Kidney epithelial cell (primary cell): ENCODE results near the gene GPR37L1. TPM values are rescaled to one million over a fixed set of nuclear protein-coding genes. Genes with fewer than 3 reads are reported as not detected.
"Not testable (repeated sequence)": the region's sequence is repeated elsewhere in the genome, so short reads cannot be mapped to it uniquely, and the experiment has no call there.

Experiments
- DNase-seq: peaks from one replicate; pipeline ENCODE4 v3.0.0-alpha.2; 2010; ENCODE audit warnings: low read depth
- H3K27me3 ChIP-seq: 2 replicates; pipeline ENCODE4 v1.6.0; 2011; ENCODE audit warnings: low read length; ENCODE audit not compliant: control insufficient read depth, insufficient read depth
- H3K36me3 ChIP-seq: 2 replicates; pipeline ENCODE4 v1.5.1; 2011; ENCODE audit warnings: low read length; ENCODE audit not compliant: control insufficient read depth, insufficient read depth
- H3K4me3 ChIP-seq: 2 replicates; pipeline ENCODE4 v1.5.1; 2011; ENCODE audit warnings: low read depth, mild to moderate bottlenecking, control low read depth, low read length
- total RNA-seq: library from RNA; depleted of rRNA; stranded (reverse); fragments of >200 nt; gene quantifications from 2 replicates; pipeline ENCODE4 v1.2.3, GENCODE V29; 2015
- TF ChIP-seq, protein P1 (sequence below): IDR thresholded peaks from 2 replicates; pipeline ENCODE4 v1.5.1; 2011; ENCODE audit warnings: mild to moderate bottlenecking, moderate library complexity, low read length, control low read depth, inconsistent platforms; ENCODE audit not compliant: insufficient read depth, poor library complexity, severe bottlenecking

GPR37L1 gene
- total RNA-seq, 1 donor from 2014 or later = 0.04 TPM

DNA sequence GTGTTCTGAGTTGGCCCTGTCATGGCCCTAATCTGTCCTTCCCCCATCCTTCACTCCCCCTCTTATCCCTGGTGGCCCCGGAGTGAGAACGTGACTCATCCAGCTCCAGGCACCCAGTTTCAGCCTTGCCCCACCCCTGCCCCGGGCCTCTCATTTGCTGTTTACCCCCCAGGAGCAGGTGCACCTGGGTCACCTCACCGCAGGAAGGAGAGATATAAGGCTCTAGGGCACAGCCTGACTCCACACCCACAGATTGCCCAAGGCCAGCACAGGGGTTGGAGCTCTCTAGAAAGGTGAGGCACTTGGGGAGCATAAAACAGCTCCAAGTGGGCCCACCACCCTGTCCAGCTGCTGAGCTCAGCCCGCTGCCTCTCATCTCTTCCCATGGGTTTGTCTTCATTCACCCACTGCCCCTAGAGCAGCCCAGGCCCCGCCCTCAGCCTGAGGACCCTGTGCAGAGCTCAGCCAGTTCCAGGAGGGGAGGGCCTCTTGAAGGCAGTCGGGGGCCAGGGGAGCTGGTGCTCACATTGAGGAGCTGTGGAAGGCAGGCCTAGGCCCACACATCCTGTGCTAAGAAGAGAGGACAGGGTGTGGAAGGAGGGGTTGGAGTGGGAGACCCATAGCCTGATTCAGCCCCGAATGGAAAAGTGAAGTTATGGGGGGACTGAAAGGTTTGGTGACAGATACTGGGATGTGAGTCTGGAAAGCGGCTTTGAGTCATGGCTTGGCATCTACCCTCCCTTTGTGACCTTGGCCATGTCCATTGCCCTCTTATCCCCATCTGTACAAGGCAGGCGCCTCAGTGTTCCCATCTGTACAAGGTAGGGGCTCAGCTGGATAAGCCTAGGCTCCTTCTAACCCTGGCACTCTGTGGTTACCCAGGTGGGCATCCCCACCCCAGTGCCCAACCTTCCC lies 16.1 kb upstream of the GPR37L1 start:
- Histone ChIP-seq H3K4me3 (no peak overlapping the region), H3K36me3 (no peaks in the 10 kb centered on the region), H3K27me3 (no peaks in the 10 kb centered on the region)
- no peak for DNase-seq
- TF ChIP-seq, protein P1, sequence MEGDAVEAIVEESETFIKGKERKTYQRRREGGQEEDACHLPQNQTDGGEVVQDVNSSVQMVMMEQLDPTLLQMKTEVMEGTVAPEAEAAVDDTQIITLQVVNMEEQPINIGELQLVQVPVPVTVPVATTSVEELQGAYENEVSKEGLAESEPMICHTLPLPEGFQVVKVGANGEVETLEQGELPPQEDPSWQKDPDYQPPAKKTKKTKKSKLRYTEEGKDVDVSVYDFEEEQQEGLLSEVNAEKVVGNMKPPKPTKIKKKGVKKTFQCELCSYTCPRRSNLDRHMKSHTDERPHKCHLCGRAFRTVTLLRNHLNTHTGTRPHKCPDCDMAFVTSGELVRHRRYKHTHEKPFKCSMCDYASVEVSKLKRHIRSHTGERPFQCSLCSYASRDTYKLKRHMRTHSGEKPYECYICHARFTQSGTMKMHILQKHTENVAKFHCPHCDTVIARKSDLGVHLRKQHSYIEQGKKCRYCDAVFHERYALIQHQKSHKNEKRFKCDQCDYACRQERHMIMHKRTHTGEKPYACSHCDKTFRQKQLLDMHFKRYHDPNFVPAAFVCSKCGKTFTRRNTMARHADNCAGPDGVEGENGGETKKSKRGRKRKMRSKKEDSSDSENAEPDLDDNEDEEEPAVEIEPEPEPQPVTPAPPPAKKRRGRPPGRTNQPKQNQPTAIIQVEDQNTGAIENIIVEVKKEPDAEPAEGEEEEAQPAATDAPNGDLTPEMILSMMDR = no peak

DNA sequence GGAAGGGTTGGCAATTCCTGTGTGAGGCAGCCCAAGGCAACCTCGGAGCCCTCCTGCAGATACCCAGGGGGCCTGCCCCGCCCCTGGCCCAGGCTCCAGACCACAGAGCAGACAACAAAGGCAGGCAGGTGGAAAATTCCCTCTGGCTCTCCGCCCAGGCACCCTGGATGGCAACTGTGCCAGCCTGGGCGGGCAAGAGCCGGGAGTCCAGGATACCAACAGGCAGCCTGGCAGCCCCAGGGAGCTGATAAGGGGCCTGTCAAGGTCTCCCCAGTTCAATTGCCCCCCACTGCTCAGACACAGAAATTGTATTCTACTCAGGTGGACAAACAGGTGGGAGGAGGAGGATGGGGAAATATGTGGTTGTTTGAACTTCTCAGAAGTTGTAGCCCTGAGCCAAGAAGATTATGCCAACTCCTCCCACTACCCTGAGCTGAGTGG lies 15.4 kb upstream of the GPR37L1 start:
- H3K27me3 ChIP-seq = no peaks in the 10 kb centered on the region
- DNase-seq = no peak
- TF ChIP-seq, protein P1 = no peak
- no peaks in the 10 kb centered on the region for H3K36me3 ChIP-seq
- H3K4me3 ChIP-seq = no peak overlapping the region

DNA sequence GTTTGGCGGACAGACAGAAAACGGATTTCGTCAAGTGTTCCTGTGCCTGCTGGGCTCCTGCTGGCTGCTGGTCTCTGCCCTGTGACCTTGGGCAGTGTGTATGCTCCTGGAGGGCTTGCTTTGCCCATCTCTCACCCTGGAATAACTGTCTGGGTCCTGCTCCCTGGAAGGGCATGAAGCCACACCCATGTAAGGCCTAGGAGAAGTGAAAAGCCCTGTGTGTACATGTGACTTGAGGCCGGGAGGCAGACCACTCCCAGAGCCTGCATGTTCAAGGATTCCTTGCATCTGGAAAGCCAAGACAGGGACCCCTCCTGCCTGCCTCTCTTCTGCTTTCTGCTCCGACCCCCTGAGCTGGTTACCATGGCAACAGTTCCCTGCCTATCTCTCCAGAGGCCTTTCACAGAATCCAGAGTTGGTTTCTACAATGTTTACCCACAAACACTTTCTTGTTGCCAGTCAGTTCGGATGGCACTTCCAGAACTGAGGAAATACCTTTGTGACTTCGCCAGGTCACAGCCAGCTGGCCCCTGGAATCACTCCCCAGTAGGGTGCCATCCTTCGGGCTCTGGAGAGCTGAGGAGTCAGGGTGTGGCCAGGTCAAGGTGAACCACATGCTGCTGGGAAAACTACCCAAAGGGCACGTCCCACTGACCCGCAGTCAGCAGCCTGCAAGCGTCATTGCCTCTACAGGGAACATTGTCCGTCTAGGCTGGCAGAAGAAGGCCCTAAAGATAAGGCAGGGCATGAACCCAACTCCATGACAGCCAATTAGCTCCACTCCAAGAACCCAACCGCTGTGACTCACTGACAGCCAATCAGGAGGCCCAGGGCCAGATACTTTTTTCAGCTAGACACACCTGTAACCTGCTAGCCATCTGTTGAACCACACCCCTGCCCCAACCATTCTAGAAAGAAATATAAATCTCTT lies 14.7 kb upstream of the GPR37L1 start:
- H3K27me3 ChIP-seq = no peaks in the 10 kb centered on the region
- DNase-seq = no peak
- no peak overlapping the region for H3K4me3 ChIP-seq
- H3K36me3 ChIP-seq = no peaks in the 10 kb centered on the region
- TF ChIP-seq, protein P1 = no peak

DNA sequence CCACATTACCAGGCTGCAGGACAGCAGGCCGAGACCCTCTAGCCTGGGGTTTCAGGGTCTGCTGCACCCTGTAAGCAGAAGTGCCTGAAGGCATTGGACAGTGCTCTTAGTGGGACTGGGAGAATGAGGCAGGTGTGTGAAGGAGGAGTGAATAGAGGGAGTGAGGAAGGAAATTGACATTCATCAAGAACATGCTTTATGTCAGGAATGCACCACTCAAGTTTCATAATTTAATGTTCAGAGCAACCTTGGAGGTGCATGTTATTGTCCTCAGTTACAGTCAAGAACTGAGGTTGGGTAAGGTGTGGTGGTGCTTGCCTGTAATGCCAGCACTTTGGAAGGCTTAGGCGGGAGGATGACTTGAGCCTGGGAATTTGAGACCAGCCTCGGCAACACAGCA lies 11.7 kb upstream of the GPR37L1 start:
- DNase-seq = no peak
- H3K36me3 ChIP-seq = no peaks in the 10 kb centered on the region
- no peak overlapping the region for H3K4me3 ChIP-seq
- no peaks in the 10 kb centered on the region for H3K27me3 ChIP-seq
- TF ChIP-seq, protein P1 = no peak

DNA sequence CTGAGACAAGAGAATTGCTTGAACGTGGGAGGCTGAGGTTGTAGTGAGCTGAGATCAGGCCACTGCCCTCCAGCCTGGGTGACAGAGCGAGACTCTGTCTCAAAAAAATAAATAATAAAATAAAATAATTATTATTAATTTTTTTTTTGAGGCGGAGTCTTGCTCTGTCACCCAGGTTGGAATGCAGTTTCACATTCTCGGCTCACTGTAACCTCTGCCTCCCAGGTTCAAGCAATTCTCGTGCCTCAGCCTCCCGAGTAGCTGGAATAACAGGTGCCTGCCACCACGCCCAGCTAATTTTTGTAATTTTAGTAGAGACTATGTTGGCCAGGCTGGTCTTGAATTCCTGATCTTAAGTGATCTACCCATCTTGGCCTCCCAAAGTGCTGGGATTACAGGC lies 11.1 kb upstream of the GPR37L1 start:
- not testable (repeated sequence) for H3K36me3 ChIP-seq, DNase-seq, H3K27me3 ChIP-seq

DNA sequence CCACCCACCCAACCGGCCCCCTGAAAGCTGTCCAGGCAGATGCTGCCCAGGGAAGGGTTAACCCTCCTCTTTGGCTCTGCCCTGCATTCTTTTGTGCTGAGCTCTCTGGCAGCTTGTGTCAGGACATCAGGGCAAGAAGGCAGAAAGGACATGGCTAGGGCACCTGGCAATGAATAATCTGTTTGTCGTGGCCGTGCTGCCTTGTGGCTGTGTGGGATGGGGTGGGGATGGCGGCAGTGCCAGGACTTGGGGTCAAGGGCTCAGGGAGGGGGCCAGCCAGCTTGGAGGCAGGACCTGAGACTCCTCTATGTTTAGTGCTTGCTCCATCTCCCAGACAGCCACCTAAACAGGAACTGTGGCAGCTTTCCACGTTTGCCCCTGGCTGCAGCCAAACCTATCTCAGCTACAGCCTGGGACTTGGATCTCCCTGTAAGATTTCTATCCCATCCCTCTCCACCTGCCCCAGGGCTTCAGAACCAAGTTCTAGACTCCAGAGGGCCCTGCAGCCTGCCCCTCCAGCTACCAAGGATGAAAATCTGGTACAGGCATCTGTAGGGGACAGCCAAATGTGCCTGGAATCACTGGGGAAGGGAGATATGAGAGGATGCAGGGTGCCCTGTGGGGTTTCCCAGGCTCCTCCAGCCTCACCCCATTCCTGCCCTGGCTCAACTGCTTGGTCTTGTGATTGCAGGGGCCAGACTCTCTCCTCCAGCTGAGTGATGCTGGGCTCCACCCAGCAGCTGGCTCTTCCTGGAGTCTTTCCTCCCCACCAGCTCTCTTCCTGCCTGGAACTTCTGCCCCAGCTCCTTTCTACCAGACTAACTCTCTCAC lies 9.6 kb upstream of the GPR37L1 start:
- TF ChIP-seq, protein P1 = no peak
- no peak overlapping the region for H3K4me3 ChIP-seq
- H3K27me3 ChIP-seq = no peaks in the 10 kb centered on the region
- H3K36me3 ChIP-seq = no peaks in the 10 kb centered on the region
- DNase-seq = no peak

More for the DNA sequence above, 11.1 kb upstream of the GPR37L1 start:
- H3K4me3 ChIP-seq = not testable (repeated sequence)
